ENCODE measurements around the gene KCNC4. TPM values are rescaled to one million over a fixed set of nuclear protein-coding genes. Genes with fewer than 3 reads are reported as not detected.

KCNC4 gene
- total RNA-seq, 1 donor from 2014 or later, result 4.8 TPM

DNA sequence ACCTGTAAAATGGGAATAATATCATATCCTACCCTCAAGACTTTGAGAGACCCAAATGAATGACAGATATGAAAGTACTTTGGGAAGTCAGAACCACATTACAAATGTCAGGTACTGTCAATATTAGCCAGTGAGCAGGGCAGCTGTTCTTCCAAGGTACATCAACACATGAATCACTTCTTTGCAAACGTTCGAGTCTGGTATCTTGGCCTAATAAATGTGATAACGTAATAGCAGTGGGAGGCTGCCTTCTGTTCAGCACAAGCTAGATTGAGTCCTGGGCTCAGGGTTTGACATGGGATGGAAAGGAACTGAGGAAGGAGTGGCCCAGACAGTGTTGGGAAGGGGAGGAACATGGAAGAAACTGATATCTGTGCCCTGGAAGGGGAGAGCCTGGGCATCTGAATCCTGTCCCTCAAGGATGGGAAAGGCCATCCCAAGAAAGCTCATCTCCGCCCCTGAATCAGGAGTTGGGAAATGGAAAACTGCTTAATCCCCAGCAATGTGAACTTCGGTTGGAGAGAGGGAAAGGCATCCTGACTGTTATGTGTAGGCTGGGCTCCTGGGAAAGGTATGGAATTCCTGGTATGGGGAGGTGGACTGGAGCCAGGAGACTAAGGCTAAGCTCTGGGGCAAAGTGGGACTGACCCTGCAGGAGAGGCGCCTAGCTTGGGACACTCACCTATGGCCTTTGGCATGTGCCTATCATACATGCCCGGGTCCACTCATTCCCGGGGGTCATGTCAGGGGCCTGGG is 14.3 kb downstream of the KCNC4 start:
- no peak for DNase-seq (ENCODE audit: extremely low spot score, unreplicated experiment)
- Mint-ChIP-seq H3K4me1 (ENCODE audit: unreplicated experiment) (peaks cover 2% of the 10 kb centered on the region), H3K9me3 (no peaks in the 10 kb centered on the region), H3K27me3 (peaks cover 7% of the 10 kb centered on the region), H3K36me3 (no peaks in the 10 kb centered on the region), H3K27ac (no peak overlapping the region), H3K4me3 (no peak overlapping the region)
- no peak for TF ChIP-seq CTCF (conservative IDR thresholded peaks at IDR 0.05)

GRCh38 chr1:110225212-110225611 is 15.1 kb downstream of the KCNC4 start:
- no peak for DNase-seq (ENCODE audit: extremely low spot score, unreplicated experiment)
- H3K36me3 Mint-ChIP-seq, result no peaks in the 10 kb centered on the region
- TF ChIP-seq CTCF (conservative IDR thresholded peaks at IDR 0.05), result no peak
- no peak overlapping the region for H3K27ac Mint-ChIP-seq
- H3K4me3 Mint-ChIP-seq, result no peak overlapping the region
- H3K27me3 Mint-ChIP-seq, result peaks cover 9% of the 10 kb centered on the region
- peaks cover 8% of the 10 kb centered on the region for H3K4me1 Mint-ChIP-seq (ENCODE audit: unreplicated experiment)
- no peaks in the 10 kb centered on the region for H3K9me3 Mint-ChIP-seq

DNA sequence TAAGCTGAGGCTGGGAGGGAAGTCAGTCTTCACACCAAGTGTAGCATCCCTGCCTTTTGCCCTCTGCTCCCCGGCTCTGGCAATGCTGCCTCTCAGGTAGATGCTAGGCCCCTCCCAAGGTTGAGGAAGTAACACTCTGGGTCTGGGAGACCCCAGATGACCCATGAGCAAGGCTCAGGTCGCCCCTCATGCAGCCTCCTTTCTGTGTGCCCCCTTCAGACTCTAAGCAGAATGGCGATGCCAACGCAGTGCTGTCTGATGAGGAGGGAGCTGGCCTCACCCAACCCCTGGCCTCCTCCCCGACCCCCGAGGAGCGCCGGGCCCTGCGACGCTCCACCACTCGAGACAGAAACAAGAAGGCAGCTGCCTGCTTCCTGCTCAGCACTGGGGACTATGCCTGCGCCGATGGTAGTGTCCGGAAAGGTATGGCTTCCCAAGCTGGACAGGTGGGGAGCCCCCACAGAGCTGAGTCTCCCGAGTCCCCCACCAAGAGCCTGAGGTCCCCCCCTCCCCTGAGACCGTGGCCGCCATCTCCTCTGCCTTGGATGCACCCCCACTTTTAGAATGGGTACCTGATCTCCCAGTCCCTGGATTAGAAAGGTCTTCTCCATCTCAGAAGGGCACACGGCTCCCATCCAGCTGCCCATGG is 15.8 kb downstream of the KCNC4 start:
- Mint-ChIP-seq H3K4me1 (ENCODE audit: unreplicated experiment) (peaks cover 8% of the 10 kb centered on the region), H3K27me3 (peaks cover 9% of the 10 kb centered on the region), H3K36me3 (no peaks in the 10 kb centered on the region), H3K4me3 (no peak overlapping the region), H3K27ac (no peak overlapping the region), H3K9me3 (no peaks in the 10 kb centered on the region)
- TF ChIP-seq CTCF (conservative IDR thresholded peaks at IDR 0.05), result no peak
- no peak for DNase-seq (ENCODE audit: extremely low spot score, unreplicated experiment)

- Mint-ChIP-seq H3K27ac (no peak overlapping the region), H3K9me3 (no peaks in the 10 kb centered on the region), H3K4me1 (ENCODE audit: unreplicated experiment) (peaks cover 8% of the 10 kb centered on the region), H3K27me3 (peaks cover 6% of the 10 kb centered on the region), H3K4me3 (no peak overlapping the region), H3K36me3 (no peaks in the 10 kb centered on the region)
- no peak for DNase-seq (ENCODE audit: extremely low spot score, unreplicated experiment)
- no peak for TF ChIP-seq CTCF (conservative IDR thresholded peaks at IDR 0.05)
Observed at GRCh38 chr1:110227774-110228173, 17.7 kb downstream of the KCNC4 start.

DNA sequence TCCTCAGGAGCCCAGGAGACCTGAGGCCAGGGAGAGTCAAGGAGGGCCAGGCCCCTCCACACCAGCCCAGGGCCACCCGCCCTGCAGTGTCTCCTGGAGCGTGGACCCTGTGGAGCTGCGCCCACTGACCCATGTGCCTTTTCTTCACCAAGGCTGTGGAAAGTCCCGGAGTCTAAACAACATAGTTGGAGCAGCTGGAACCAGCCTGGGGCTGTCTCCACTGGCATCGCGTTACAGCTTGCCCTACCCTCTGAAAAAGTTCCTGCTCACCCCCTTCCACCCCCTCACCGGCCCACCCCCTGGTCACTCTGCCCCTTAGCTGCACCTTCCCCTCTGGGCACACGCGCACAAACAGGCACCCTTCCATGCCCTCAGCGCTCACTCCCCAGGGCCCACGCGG is 18.3 kb downstream of the KCNC4 start:
- H3K27me3 Mint-ChIP-seq, result peaks cover 6% of the 10 kb centered on the region
- no peak overlapping the region for H3K27ac Mint-ChIP-seq

More for the DNA sequence above, 18.3 kb downstream of the KCNC4 start:
- DNase-seq (ENCODE audit: extremely low spot score, unreplicated experiment), result no peak
- peaks cover 8% of the 10 kb centered on the region for H3K4me1 Mint-ChIP-seq (ENCODE audit: unreplicated experiment)
- no peaks in the 10 kb centered on the region for H3K36me3 Mint-ChIP-seq
- no peak overlapping the region for H3K4me3 Mint-ChIP-seq
- no peaks in the 10 kb centered on the region for H3K9me3 Mint-ChIP-seq
- TF ChIP-seq CTCF (conservative IDR thresholded peaks at IDR 0.05), result no peak

All from type B pancreatic cell (in vitro differentiated cells).